Smooth muscle cell (in vitro differentiated cells): Measurements from ENCODE around the gene MXD3. TPM values are rescaled to one million over a fixed set of nuclear protein-coding genes. Genes with fewer than 3 reads are reported as not detected.

ENCODE experiments used
- DNase-seq: peaks from one replicate; lab custom pipeline; 2025; ENCODE audit not compliant: unreplicated experiment; lab: John Stamatoyannopoulos, UW
- H2AFZ ChIP-seq: fragments of 200-600 bp; sonication (generic); 2 replicates; pipeline ENCODE4 v1.6.0; 2016; ENCODE audit warnings: antibody characterized with exemption, low read depth, mild to moderate bottlenecking
- H3F3A ChIP-seq: fragments of 200-600 bp; sonication (generic); 2 replicates; pipeline ENCODE4 v1.6.0; 2017; ENCODE audit warnings: antibody characterized with exemption, low read depth
- H3K27ac ChIP-seq: fragments of 200-600 bp; sonication (generic); 2 replicates; pipeline ENCODE4 v1.5.1; 2016; ENCODE audit warnings: low read depth, mild to moderate bottlenecking
- H3K27me3 ChIP-seq: fragments of 200-600 bp; sonication (generic); 2 replicates; pipeline ENCODE4 v1.6.1; 2016; ENCODE audit warnings: low read depth, mild to moderate bottlenecking
- H3K36me3 ChIP-seq: fragments of 200-600 bp; sonication (generic); 2 replicates; pipeline ENCODE4 v1.5.1; 2016; ENCODE audit warnings: low read depth
- H3K4me1 ChIP-seq: fragments of 200-600 bp; sonication (generic); 2 replicates; pipeline ENCODE4 v1.5.1; 2016; ENCODE audit warnings: low read depth
- H3K4me2 ChIP-seq: fragments of 200-600 bp; sonication (generic); 2 replicates; pipeline ENCODE4 v1.6.0; 2016; ENCODE audit warnings: mild to moderate bottlenecking
- H3K4me3 ChIP-seq: fragments of 200-600 bp; sonication (generic); 2 replicates; pipeline ENCODE4 v1.5.1; 2016; ENCODE audit warnings: mild to moderate bottlenecking
- H3K79me2 ChIP-seq: fragments of 200-600 bp; sonication (generic); 2 replicates; pipeline ENCODE4 v1.6.0; 2016; ENCODE audit warnings: low read depth, mild to moderate bottlenecking
- H3K9ac ChIP-seq: fragments of 200-600 bp; sonication (generic); 2 replicates; pipeline ENCODE4 v1.6.0; 2016; ENCODE audit warnings: low read depth
- H3K9me3 ChIP-seq: fragments of 200-600 bp; sonication (generic); replicated peaks from 2 replicates; pipeline ENCODE4 v1.5.1; 2016; ENCODE audit warnings: low read depth
- H4K20me1 ChIP-seq: fragments of 200-600 bp; sonication (generic); 2 replicates; pipeline ENCODE4 v1.6.0; 2016; ENCODE audit warnings: low read depth
- CTCF ChIP-seq: fragments of 200-600 bp; sonication (generic); IDR thresholded peaks from 2 replicates; pipeline ENCODE4 v1.5.1; 2017; ENCODE audit warnings: borderline replicate concordance, mild to moderate bottlenecking, antibody characterized with exemption; ENCODE audit not compliant: insufficient read depth, poor library complexity, severe bottlenecking
- WGBS: methylation state at CpG from one replicate; pipeline ENCODE4 v1.1.7; 2016; ENCODE audit warnings: low lambda C conversion rate; 5-methylcytosine and 5-hydroxymethylcytosine counted together
- polyA plus RNA-seq: library from polyadenylated mRNA; unstranded; fragments of >200 nt; fragmentation: Nextera tagmentation; extraction: Ambion mirVana; gene quantifications from 2 replicates; pipeline ENCODE4 v1.2.1, GENCODE V29; 2016
- total RNA-seq: library from RNA; depleted of rRNA; stranded (reverse); fragments of >200 nt; gene quantifications from 2 replicates; pipeline ENCODE4 v1.2.3, GENCODE V29; 2014

MXD3 gene
- total and polyA plus RNA-seq, 2 experiments from 2014 or later: 8.6 to 15.6 TPM

- Histone ChIP-seq H3K27me3 (no peaks in the 10 kb centered on the region), H3F3A (peaks cover 3% of the 10 kb centered on the region), H3K27ac (no peak overlapping the region), H3K4me3 (no peak overlapping the region), H3K79me2 (no peaks in the 10 kb centered on the region), H3K4me2 (no peak overlapping the region), H3K36me3 (no peaks in the 10 kb centered on the region), H3K9me3 (no peaks in the 10 kb centered on the region), H3K4me1 (no peaks in the 10 kb centered on the region), H4K20me1 (peaks cover 51% of the 10 kb centered on the region), H2AFZ (no peak overlapping the region), H3K9ac (no peak overlapping the region)
- no peak for DNase-seq
- WGBS: 91% methylated on average over 16 of the region's 18 CpGs
- no peak for TF ChIP-seq CTCF
These were observed 3.0 kb upstream of the MXD3 start for GRCh38 chr5:177314376-177315342.

GRCh38 chr5:177313561-177314259, 2.0 kb upstream of the MXD3 start:
- Histone ChIP-seq H3K79me2 (no peaks in the 10 kb centered on the region), H3K4me1 (no peaks in the 10 kb centered on the region), H3F3A (peaks cover 3% of the 10 kb centered on the region), H3K4me3 (no peak overlapping the region), H3K9me3 (no peaks in the 10 kb centered on the region), H3K9ac (no peak overlapping the region), H2AFZ (no peak overlapping the region), H4K20me1 (peaks cover 51% of the 10 kb centered on the region), H3K36me3 (no peaks in the 10 kb centered on the region), H3K27ac (no peak overlapping the region), H3K27me3 (no peaks in the 10 kb centered on the region), H3K4me2 (no peak overlapping the region)
- WGBS: 96% methylated on average over 15 of the region's 15 CpGs
- no peak for TF ChIP-seq CTCF
- no peak for DNase-seq

- no peak overlapping the region for H3K9ac ChIP-seq
- DNase-seq: no peak
These were observed 1.0 kb upstream of the MXD3 start for GRCh38 chr5:177312649-177313181.

More at GRCh38 chr5:177312649-177313181, 1.0 kb upstream of the MXD3 start:
- Histone ChIP-seq H3K4me1 (no peaks in the 10 kb centered on the region), H3K79me2 (no peaks in the 10 kb centered on the region), H3K27ac (no peak overlapping the region), H3K4me2 (peak overlapping the region; percentile 96), H3K27me3 (no peaks in the 10 kb centered on the region), H2AFZ (no peak overlapping the region), H3K4me3 (peak overlapping the region; percentile 71), H3K9me3 (no peaks in the 10 kb centered on the region), H3F3A (no peaks in the 10 kb centered on the region), H4K20me1 (peaks cover 46% of the 10 kb centered on the region), H3K36me3 (no peaks in the 10 kb centered on the region)
- 7% methylated on average over 19 of the region's 19 CpGs for WGBS
- no peak for TF ChIP-seq CTCF
